ENCODE measurements around the gene ZRANB3. TPM values are rescaled to one million over a fixed set of nuclear protein-coding genes. Genes with fewer than 3 reads are reported as not detected.
A peak's percentile ranks its signal among the peaks of the same experiment; 100 is the strongest.

The ZRANB3 gene
- total and polyA plus RNA-seq, 12 donors = 0.66 to 5.7 (median 2.2) TPM

DNA sequence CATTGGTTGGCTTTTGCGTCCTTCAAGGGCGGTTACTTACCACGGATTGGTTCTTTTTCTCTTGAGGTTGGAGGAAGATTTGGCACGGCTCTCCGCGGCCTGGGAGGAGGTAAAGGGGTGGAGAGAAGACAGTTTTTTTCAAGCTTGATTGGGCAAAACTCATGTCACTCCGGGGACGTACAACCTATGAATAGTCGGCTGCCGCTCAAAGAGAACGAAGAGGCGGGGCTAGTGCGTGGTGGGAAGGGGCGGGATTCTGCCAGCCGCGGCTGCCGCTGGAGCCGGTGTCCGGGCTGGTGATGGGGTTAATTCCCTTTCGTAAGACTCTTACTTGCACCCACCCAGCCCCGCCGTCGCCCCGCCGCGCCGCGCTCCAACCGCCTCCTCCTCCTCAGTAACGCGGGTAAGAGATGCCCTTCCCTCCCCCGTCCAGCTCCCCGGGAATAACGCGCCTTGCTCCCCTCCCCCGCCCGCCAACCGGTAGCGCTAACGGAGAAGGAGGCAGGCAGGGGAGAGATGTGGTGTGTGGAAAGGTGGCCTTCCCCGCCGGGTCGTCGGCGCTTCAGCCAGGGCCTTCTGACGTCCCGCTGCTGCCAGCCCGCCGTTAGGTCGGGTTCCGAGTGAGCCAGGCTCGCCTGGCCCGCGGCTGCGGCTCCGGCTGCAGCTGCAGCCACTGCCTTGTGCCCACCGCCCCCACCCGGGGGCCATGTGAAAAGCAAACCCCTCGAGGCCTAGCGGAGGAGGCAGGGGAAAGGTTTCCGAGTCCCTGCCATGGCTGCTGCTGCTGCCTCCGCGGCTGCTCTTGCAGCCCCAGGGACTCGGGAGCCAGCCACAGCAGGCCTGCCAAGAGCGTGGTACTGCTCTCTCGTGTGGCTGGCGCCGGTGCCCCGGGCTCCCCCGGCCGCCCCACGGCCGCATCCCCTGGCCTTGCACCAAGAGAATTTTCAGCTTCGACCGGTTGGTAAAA, 496 bp upstream of the ZRANB3 start, which contains the start of gene R3HDM1:
TSS of gene R3HDM1 (plus strand) at position 254 of the 967 bp plus-strand sequence. CDS start 73,362 bp downstream, outside the sequence.
- H3K9me3 ChIP-seq = no peaks in the 10 kb centered on the region
- H3K36me3 ChIP-seq = no peaks in the 10 kb centered on the region
- 0 to 1% methylated on average over 71 to 75 of the region's 75 CpGs for WGBS, 2 donors
- no peaks in the 10 kb centered on the region for H3K27me3 ChIP-seq
- ATAC-seq (peak; percentile 95 to 99 (median 97)), DNase-seq (peak; percentile 93 to 100)
- H3K4me1 ChIP-seq = peaks cover 0 to 21% (median 18%) of the 10 kb centered on the region in 9 donors
- intact Hi-C loops (cut with DNase I) = no loop called here
- H3K27ac ChIP-seq = peak within 1 kb of the TSS; percentile 77 to 96 (median 92)
- peak within 1 kb of the TSS; percentile 75 to 95 (median 86) for H3K4me3 ChIP-seq
- TF ChIP-seq, protein P1, sequence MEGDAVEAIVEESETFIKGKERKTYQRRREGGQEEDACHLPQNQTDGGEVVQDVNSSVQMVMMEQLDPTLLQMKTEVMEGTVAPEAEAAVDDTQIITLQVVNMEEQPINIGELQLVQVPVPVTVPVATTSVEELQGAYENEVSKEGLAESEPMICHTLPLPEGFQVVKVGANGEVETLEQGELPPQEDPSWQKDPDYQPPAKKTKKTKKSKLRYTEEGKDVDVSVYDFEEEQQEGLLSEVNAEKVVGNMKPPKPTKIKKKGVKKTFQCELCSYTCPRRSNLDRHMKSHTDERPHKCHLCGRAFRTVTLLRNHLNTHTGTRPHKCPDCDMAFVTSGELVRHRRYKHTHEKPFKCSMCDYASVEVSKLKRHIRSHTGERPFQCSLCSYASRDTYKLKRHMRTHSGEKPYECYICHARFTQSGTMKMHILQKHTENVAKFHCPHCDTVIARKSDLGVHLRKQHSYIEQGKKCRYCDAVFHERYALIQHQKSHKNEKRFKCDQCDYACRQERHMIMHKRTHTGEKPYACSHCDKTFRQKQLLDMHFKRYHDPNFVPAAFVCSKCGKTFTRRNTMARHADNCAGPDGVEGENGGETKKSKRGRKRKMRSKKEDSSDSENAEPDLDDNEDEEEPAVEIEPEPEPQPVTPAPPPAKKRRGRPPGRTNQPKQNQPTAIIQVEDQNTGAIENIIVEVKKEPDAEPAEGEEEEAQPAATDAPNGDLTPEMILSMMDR (IDR thresholded peaks at IDR 0.05) = peak in 4 of 9 donors; percentile 6 to 34 (median 20)

DNA sequence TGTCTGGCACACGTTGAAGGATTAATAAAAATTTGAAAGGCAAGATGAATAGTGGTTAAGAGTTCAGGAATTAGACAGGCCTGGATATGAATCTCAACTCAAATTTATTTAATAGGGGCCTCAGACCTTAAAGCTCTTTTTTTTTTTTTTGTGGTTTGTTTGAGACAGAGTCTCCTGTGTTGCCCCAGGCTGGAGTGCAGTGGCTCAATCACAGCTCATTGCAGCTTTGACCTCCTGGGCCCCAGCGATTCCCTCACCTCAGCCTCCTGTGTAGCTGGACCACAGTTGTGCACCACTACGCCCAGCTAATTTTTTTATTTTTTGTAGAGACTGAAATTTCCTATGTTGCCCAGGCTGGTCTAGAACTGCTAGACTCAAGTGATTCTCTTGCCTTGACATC, 3.0 kb downstream of the ZRANB3 start:
- DNase-seq = no peak
- peaks cover 0 to 20% (median 16%) of the 10 kb centered on the region in 9 donors for H3K4me1 ChIP-seq
- TF ChIP-seq, protein P1 (IDR thresholded peaks at IDR 0.05) = no peak
- H3K36me3 ChIP-seq = peaks cover 0 to 6% (median 0%) of the 10 kb centered on the region in 9 donors
- H3K27me3 ChIP-seq = no peaks in the 10 kb centered on the region
- no peak overlapping the region for H3K4me3 ChIP-seq
- H3K27ac ChIP-seq = no peak overlapping the region
- intact Hi-C loops (cut with DNase I) = no loop called here
- WGBS, 2 donors = 94 to 95% methylated on average over 3 of the region's 3 CpGs
- no peak for ATAC-seq
- H3K9me3 ChIP-seq = no peaks in the 10 kb centered on the region

DNA sequence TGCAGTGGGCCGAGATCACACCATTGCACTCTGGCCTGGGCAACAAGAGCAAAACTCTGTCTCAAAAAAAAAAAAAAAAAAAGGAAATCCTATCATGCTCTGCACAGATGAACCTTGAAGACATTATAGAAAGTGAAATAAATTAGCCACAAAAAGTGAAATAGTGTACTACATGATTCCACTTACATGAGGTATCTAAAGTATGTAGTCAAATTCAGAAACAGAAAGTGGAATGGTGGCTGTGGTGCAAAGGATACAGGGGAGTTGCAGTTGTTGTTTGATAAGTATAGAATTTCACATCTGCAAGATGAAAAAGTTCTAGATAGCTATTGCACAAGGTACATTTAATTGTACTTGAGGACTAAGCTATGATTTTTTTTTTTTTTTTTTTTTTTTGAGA, 5.2 kb downstream of the ZRANB3 start:
- TF ChIP-seq, protein P1 (IDR thresholded peaks at IDR 0.05) = no peak
- no peak for DNase-seq
- no peaks in the 10 kb centered on the region for H3K27me3 ChIP-seq
- WGBS, 2 donors = 96 to 97% methylated on average over 1 of the region's 1 CpG
- no peak overlapping the region for H3K4me3 ChIP-seq
- H3K36me3 ChIP-seq = peaks cover 0 to 6% (median 0%) of the 10 kb centered on the region in 9 donors
- intact Hi-C loops (cut with DNase I) = no loop called here
- H3K9me3 ChIP-seq = no peaks in the 10 kb centered on the region
- no peak for ATAC-seq
- H3K4me1 ChIP-seq = peaks cover 0 to 7% (median 5%) of the 10 kb centered on the region in 9 donors
- H3K27ac ChIP-seq = no peak overlapping the region

DNA sequence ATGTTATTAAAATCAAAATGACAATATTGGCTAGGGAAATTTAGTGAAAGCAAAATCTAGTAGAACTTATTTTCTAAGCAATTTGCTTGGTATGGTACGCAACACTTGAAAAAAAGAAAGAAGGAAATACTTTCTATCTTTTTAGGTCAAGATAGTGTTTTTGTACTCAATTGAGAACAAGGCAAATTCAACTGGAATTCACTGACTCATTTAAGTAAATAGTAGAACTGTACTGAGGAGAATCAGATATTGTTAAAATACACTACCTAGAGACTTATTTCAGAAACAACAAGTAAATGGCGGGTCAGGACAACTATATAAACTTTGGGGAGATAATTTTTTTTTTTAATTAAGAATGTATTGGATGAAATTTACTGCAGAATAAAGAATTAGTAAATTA, 18.9 kb downstream of the ZRANB3 start:
- H3K36me3 ChIP-seq = no peaks in the 10 kb centered on the region
- no peaks in the 10 kb centered on the region for H3K4me1 ChIP-seq
- TF ChIP-seq, protein P1 (IDR thresholded peaks at IDR 0.05) = no peak
- H3K27me3 ChIP-seq = no peaks in the 10 kb centered on the region
- no peak for ATAC-seq
- intact Hi-C loops (cut with DNase I) = no loop called here
- no peak overlapping the region for H3K4me3 ChIP-seq
- WGBS, 2 donors = 96 to 99% methylated on average over 2 of the region's 2 CpGs
- H3K27ac ChIP-seq = no peak overlapping the region
- no peak for DNase-seq
- H3K9me3 ChIP-seq = peaks cover 0 to 61% (median 13%) of the 10 kb centered on the region in 11 donors
